Retina (tissue), 1 donor: ENCODE results near the gene LMO3.
"Not testable (repeated sequence)": the region's sequence is repeated elsewhere in the genome, so short reads cannot be mapped to it uniquely, and the experiment has no call there.

ENCODE experiments used
- DNase-seq: peaks from one replicate; pipeline ENCODE4 v3.0.0-alpha.2; 2016

Gene LMO3

GRCh38 chr12:16537652-16538051, 68.3 kb downstream of the LMO3 start:
- DNase-seq: not testable (repeated sequence)

- peak; percentile 22 for DNase-seq
These were observed 74.3 kb downstream of the LMO3 start for GRCh38 chr12:16531621-16532020.

- no peak for DNase-seq
These were observed 75.6 kb downstream of the LMO3 start for GRCh38 chr12:16530268-16530850.

DNA sequence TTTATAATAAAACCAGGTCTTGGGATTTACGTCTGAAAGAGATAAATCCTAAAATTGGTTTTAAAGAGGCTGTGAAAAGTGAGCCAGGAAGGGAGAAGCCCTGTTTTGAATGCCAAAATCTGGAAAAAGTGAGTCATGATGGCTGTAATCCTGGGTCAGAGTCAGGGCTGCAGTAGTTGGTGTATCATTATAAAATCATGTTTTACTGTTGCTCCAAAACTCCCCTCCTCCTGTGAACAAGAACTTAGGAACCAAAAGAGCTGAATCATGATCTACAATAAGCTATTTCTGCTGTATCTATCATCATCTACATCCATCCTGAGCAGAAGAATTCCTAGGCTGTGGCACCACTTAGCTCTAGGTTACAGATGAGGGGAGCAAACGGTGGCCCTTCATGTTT, 79.3 kb downstream of the LMO3 start:
- no peak for DNase-seq

GRCh38 chr12:16524378-16524777, 81.6 kb downstream of the LMO3 start:
- no peak for DNase-seq

DNA sequence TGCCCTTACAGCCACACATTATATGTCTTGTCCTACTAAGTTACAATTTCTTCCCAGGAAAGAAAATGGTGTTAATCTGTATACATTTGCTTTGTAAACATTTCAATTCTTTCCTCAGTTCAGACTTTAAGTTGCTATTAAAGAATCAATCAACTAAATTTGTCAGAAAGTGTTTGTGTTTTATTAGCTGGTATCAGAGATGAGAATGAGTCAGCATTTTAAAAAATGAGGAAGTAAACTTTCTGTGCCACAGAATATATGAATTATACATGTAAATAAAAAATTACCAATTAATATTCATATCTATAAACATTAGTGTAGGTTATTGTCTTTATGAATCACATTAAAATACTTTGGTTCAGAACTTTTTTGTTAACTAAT, 82.0 kb downstream of the LMO3 start:
- no peak for DNase-seq

DNA sequence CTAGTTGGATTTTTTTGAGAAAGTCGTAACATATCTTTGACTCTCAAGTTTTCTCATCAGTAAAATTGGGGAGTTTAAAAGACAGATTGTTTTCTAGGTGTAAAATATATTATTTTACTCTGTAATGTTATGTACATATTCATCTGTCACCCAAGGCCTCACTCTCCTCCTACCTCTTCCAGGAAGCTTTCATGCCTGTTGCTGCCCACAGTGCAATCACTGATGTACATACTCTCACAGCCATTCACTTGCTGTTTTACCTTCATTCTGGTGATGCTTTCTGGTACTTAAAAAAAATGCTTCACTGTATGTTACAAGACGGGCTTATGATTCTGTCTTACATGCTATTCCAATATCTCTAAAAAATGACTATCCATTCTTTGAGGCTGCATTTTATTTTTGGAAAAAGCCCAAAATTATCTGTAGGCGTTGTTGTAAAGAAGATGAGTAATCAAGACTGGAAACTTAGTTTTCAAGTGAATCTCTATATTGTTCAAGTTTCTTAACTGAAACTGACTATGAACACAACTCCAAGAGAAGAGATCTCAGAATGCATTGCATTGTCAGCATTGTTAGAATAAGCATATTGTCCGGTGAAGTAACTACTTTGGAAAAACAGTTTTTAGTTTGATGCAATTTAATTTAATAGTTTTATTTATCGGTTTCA, 82.5 kb downstream of the LMO3 start:
- DNase-seq: no peak

DNA sequence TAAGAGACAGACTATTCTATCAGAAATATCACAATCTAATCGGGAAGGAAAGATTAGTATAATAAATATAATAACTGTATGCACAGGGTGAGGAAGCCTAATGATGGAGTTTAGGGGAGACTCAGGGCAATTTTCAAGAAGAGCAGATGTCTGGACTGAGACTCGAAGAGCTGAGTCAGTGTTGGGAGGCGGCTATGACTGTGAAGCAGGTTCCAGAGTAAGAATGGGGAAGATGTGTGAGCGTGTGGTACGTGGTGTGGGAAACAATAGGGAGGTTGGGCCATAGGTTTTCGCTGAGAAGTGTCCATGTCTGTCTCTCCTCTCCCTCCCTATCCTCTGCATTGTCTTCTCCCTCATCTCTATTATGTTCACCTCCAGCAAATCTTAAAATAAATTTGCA, 85.6 kb downstream of the LMO3 start:
- DNase-seq: no peak

DNA sequence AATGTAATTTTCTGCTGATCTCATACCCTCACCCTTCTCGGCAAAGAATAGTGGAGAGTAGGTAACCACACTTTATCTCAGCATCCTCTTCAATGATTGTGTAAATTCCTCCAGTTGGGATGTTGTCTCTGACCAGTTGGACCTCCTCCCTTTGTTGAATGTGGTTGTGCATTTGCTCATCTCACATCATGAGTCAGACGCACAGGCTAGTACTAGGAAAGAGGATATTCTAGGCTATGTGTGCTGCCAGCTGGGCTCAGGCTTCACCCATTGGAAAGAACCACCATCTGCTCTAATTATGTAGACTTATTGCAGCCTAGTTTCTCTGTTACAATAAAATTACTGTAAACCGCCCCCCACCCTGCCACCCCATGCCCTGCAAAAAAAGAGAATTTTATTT, 90.3 kb downstream of the LMO3 start:
- no peak for DNase-seq

DNA sequence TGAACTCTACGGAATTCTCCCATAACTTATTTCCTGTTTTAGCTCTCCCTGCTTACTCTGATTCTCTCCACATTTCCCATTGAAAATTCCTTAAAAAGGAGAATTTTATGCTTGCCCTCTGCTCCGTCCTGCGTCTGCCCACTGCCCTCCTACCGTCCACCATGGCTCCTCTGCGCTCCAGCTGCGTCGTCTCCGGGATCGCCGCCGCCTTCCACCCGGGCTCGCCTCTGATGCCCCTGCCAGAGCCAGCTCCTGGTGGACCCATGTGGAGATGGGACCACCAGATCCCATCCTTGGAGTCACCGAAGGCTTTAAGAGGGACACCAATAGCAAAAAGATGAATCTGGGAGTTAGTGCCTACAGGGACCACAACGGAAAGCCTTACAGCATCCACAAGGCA, 92.7 kb downstream of the LMO3 start:
- no peak for DNase-seq

GRCh38 chr12:16509411-16509810, 96.6 kb downstream of the LMO3 start:
- no peak for DNase-seq

DNA sequence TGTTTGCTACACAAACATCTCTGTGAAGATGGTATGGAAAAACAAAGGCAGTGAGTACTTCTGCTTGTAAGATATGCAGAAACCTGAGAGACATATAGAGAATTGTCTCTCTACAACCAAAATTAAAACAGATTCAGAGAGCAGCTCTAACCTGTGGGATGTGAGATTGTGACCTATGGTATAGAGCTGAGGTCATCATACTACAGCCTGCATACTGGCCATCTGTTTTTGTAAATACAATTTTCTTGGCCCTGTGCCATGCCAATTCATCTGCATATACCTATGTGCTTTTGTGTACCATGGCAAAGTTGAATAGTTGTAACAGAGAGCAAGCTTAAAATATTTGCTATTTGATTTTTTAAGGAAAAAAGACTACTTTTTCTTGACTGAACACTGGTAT, 99.6 kb downstream of the LMO3 start:
- no peak for DNase-seq

- no peak for DNase-seq
These were observed 101.8 kb downstream of the LMO3 start for GRCh38 chr12:16504200-16504599.

DNA sequence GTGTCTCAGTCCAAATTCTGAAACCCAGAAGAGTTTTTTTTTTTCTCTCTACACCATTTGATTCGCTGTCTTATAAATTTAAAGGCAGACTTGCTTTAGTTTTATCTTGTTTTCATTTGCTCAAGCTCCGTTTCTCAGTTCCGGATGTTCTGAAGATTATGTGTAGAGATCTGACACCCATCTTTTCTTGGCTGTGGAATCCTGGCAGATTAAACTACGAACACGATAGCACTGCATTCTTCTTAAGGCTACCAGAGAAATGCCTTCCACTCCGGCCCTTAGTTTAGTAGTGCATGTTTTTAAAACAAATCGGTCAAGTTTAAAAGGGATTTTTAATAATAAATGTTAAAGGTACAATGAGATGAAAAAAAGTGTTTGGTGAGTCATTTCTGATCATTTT, 106.4 kb downstream of the LMO3 start:
- no peak for DNase-seq
